Prostate gland (tissue), 2 donors: ENCODE measurements around the gene CES5A. TPM values are rescaled to one million over a fixed set of nuclear protein-coding genes. Genes with fewer than 3 reads are reported as not detected.
"Not testable (repeated sequence)": the region's sequence is repeated elsewhere in the genome, so short reads cannot be mapped to it uniquely, and the experiment has no call there.

ENCODE experiments used
- DNase-seq: peaks from one replicate; pipeline ENCODE4 v3.0.0-alpha.2; 2019; ENCODE audit warnings: low spot score
- H3K27ac ChIP-seq, 2 donors: fragments of 200-600 bp; sonication (generic); 2 replicates each; pipeline ENCODE4 v1.5.1; 2017 to 2019
- H3K27me3 ChIP-seq: fragments of 200-600 bp; sonication (generic); replicated peaks from 2 replicates; pipeline ENCODE4 v1.5.1; 2019; ENCODE audit not compliant: insufficient read depth
- H3K36me3 ChIP-seq, 2 donors: fragments of 200-600 bp; sonication (generic); 1 replicate in 1 of 2; 2 replicates in 1 of 2; pipeline versions ENCODE4 v1.5.1 to v1.8.1; 2017 to 2019
- H3K4me1 ChIP-seq: fragments of 200-600 bp; sonication (generic); replicated peaks from 2 replicates; pipeline ENCODE4 v1.5.1; 2019
- H3K4me3 ChIP-seq, 2 donors: fragments of 200-600 bp; sonication (generic); 2 replicates each; pipeline ENCODE4 v1.5.1; 2017 to 2019
- H3K9me3 ChIP-seq: fragments of 200-600 bp; sonication (generic); 2 replicates; pipeline ENCODE4 v1.5.1; 2017
- CTCF ChIP-seq, 4 experiments: fragments of 200-600 bp in 2 of 4; fragments of 450-650 bp in 2 of 4; sonication (generic) in 2 of 4; IDR thresholded peaks; 1 replicate in 3 of 4; 2 replicates in 1 of 4; pipeline ENCODE4 v1.5.1; 2016 to 2019; ENCODE audit warnings: antibody characterized with exemption in 4 of 4, mild to moderate bottlenecking in 2 of 4, moderate library complexity in 2 of 4
- POLR2A ChIP-seq: fragments of 450-650 bp; IDR thresholded peaks from one replicate; pipeline ENCODE4 v1.6.1; 2016; ENCODE audit warnings: antibody characterized with exemption, mild to moderate bottlenecking
- POLR2AphosphoS5 ChIP-seq: sonication (generic); formaldehyde crosslinking; IDR thresholded peaks from one replicate; pipeline ENCODE4 v1.6.1; 2017; ENCODE audit warnings: antibody characterized with exemption
- WGBS: methylation state at CpG from one replicate; pipeline ENCODE4 v1.1.5; 2018; 5-methylcytosine and 5-hydroxymethylcytosine counted together
- intact Hi-C: fragments of 100-400 bp; cut with DNase I; formaldehyde crosslinking; loops from one replicate; pipeline ENCODE4 v1.14.2; 2022
- total RNA-seq, 2 donors: library from RNA; depleted of rRNA; stranded (reverse); fragments of >200 nt; gene quantifications; one replicate each; pipeline ENCODE4 v1.1.0, GENCODE V29; 2016

The CES5A gene
- total RNA-seq, 2 donors from 2014 or later = not detected

- H3K9me3 ChIP-seq = no peaks in the 10 kb centered on the region
- H3K36me3 ChIP-seq = no peaks in the 10 kb centered on the region
- WGBS = 63% methylated on average over 7 of the region's 7 CpGs
- no peaks in the 10 kb centered on the region for H3K4me1 ChIP-seq
- TF ChIP-seq CTCF (IDR thresholded peaks at IDR 0.05) (no peak), POLR2AphosphoS5 (no peak), POLR2A (no peak)
- no peak overlapping the region for H3K27ac ChIP-seq
- intact Hi-C loops = loop anchor here (10.0 kb wide), 1 partner anchor 69 kb away; no protein-coding TSS in a partner anchor
- H3K4me3 ChIP-seq = no peak overlapping the region
- no peak for DNase-seq
- H3K27me3 ChIP-seq = no peaks in the 10 kb centered on the region
Observed at GRCh38 chr16:55834049-55834448, 41.1 kb downstream of the CES5A start.

GRCh38 chr16:55832773-55833691, 42.1 kb downstream of the CES5A start, which contains the start of gene CES1:
Gene CES1, minus strand, starts transcription at chr16:55833096. Its CDS starts 41 bp downstream, at chr16:55833055.
- intact Hi-C loops = loop anchor here (10.0 kb wide), 1 partner anchor 68 kb away; no protein-coding TSS in a partner anchor
- no peak for DNase-seq
- peak within 1 kb of the TSS in 1 of 2 donors; percentile 26 for H3K27ac ChIP-seq
- 59% methylated on average over 30 of the region's 30 CpGs for WGBS
- H3K36me3 ChIP-seq = no peaks in the 10 kb centered on the region
- no peak within 1 kb of the TSS for H3K4me3 ChIP-seq
- H3K9me3 ChIP-seq = no peaks in the 10 kb centered on the region
- TF ChIP-seq POLR2AphosphoS5 = no peak
- no peak for TF ChIP-seq POLR2A
- TF ChIP-seq CTCF (IDR thresholded peaks at IDR 0.05) = no peak
- H3K27me3 ChIP-seq = no peaks in the 10 kb centered on the region
- H3K4me1 ChIP-seq = no peaks in the 10 kb centered on the region

- Histone ChIP-seq H3K4me1 (no peaks in the 10 kb centered on the region), H3K36me3 (no peaks in the 10 kb centered on the region), H3K27ac (peak overlapping the region in 1 of 2 donors; percentile 26), H3K4me3 (no peak overlapping the region), H3K27me3 (no peaks in the 10 kb centered on the region), H3K9me3 (no peaks in the 10 kb centered on the region)
- no peak for DNase-seq
- TF ChIP-seq POLR2A = no peak
- no peak for TF ChIP-seq CTCF (IDR thresholded peaks at IDR 0.05)
- TF ChIP-seq POLR2AphosphoS5 = no peak
- 82% methylated on average over 17 of the region's 17 CpGs for WGBS
- intact Hi-C loops = loop anchor here (10.0 kb wide), 1 partner anchor 68 kb away; no protein-coding TSS in a partner anchor
Observed at GRCh38 chr16:55832425-55832772, 42.8 kb downstream of the CES5A start.

GRCh38 chr16:55830658-55831294, 44.4 kb downstream of the CES5A start:
- no peaks in the 10 kb centered on the region for H3K9me3 ChIP-seq
- TF ChIP-seq POLR2A (no peak), CTCF (IDR thresholded peaks at IDR 0.05) (no peak), POLR2AphosphoS5 (no peak)
- no peaks in the 10 kb centered on the region for H3K27me3 ChIP-seq
- whole genome bisulfite sequencing = 69% methylated on average over 6 of the region's 6 CpGs
- intact Hi-C loops = loop anchor here (10.0 kb wide), 1 partner anchor 66 kb away; no protein-coding TSS in a partner anchor
- no peak for DNase-seq
- H3K4me3 ChIP-seq = no peak overlapping the region
- no peaks in the 10 kb centered on the region for H3K36me3 ChIP-seq
- no peaks in the 10 kb centered on the region for H3K4me1 ChIP-seq
- no peak overlapping the region for H3K27ac ChIP-seq

- H3K4me1 ChIP-seq, H3K27me3 ChIP-seq, H3K36me3 ChIP-seq, H3K4me3 ChIP-seq, H3K27ac ChIP-seq, intact Hi-C loops, H3K9me3 ChIP-seq, DNase-seq: not testable (repeated sequence)
- 93% methylated on average over 3 of the region's 3 CpGs for WGBS
Observed at GRCh38 chr16:55829232-55829631, 45.9 kb downstream of the CES5A start.
